ENCODE measurements around the gene PTPRN2. TPM values are rescaled to one million over a fixed set of nuclear protein-coding genes. Genes with fewer than 3 reads are reported as not detected.

Gene PTPRN2
- total RNA-seq, 1 donor from 2014 or later, result 2.4 TPM

DNA sequence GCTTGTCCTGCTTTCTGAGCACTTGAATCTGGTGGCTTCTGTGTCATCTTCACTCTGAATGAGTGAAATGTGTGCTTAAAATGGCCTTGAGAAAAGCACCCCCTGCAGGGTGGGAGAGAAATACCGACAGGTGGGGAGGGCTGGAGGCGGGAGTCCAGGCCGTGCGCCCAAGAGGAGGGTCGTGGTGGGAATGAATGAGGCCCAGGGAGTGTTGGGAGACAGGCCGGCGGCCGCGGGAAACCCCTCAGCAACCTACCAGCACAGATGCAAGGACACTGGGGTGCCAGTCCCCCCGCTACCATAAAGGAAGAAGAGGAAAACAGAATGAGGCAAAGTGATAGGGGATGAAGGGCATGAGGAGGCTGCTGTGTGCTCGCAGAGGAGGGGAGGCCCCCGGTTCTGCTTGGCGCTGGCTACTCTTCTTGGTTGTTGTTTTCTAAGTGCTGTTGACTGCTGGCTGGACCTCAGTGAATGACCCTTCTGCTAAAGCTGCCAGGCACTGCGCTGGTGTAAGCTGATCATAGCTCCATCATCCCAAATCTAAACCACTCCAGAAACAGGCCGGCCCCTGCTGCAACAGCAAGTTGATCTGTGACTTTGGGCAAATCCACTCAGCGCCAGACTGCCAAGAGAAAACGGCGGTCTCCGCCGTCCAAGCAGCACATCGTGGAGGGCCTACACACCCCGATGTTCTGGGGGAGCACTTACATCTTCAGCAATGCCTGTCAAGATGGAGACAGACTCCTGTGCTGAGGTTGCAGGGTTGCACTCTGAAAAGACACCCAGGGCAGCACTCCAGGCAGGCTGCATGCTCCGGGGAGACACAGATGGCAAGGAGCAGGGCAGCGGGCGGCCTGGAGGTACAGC lies 872.3 kb downstream of the PTPRN2 start:
- Histone ChIP-seq H3K4me3 (ENCODE audit: low read depth, low read length) (no peak overlapping the region), H3K27me3 (ENCODE audit: control insufficient read depth, insufficient read depth, low read length) (no peaks in the 10 kb centered on the region), H3K36me3 (ENCODE audit: control insufficient read depth, insufficient read depth, low read length) (no peaks in the 10 kb centered on the region)
- TF ChIP-seq CTCF (IDR thresholded peaks at IDR 0.05; ENCODE audit: insufficient read depth, low read length, poor library complexity, severe bottlenecking), result no peak
- no peak for DNase-seq (ENCODE audit: low read depth)

DNA sequence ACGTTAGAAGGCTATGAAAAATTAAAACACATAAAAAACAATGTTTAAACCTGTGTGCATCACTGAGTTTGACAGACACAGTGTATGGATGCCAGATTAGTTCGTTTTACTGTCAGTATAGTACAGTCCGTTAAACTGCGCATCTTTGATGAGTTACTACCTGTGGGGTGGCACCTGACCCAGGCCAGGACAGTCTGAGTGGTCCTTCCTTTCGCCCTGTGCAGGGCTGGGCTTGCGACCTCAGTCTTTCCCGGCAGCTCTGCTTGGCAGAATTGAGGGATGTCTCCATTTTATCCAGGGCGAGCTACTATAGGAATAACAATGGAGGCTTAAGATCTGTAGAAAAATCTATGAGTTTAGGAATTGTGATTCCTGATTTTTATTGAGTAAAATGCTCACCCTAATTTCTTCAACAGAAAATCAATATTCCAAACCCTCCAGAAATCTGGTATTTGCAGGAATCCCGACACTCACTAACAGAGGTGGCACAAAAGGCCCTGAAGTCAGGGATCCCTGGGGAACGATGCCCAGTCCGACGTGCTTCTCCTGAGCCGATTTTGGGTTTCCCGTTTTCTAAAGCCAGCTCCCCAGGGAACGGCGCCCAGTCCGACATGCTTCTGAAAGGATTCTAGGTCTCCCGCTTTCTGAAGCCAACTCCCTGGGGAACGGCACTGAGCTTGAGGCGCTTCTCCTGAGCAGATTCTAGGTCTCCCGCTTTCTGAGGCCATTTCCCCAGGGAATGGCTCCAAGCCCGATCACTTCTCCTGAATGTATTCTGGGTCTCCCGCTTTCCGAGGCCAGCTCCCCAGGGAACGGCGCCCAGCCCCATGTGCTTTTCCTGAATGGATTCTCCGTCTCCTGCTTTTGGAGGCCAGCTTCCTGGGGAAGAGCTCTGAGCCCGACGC lies 873.2 kb downstream of the PTPRN2 start:
- no peaks in the 10 kb centered on the region for H3K27me3 ChIP-seq (ENCODE audit: control insufficient read depth, insufficient read depth, low read length)
- no peaks in the 10 kb centered on the region for H3K36me3 ChIP-seq (ENCODE audit: control insufficient read depth, insufficient read depth, low read length)
- no peak for DNase-seq (ENCODE audit: low read depth)
- no peak overlapping the region for H3K4me3 ChIP-seq (ENCODE audit: low read depth, low read length)
- no peak for TF ChIP-seq CTCF (IDR thresholded peaks at IDR 0.05; ENCODE audit: insufficient read depth, low read length, poor library complexity, severe bottlenecking)

DNA sequence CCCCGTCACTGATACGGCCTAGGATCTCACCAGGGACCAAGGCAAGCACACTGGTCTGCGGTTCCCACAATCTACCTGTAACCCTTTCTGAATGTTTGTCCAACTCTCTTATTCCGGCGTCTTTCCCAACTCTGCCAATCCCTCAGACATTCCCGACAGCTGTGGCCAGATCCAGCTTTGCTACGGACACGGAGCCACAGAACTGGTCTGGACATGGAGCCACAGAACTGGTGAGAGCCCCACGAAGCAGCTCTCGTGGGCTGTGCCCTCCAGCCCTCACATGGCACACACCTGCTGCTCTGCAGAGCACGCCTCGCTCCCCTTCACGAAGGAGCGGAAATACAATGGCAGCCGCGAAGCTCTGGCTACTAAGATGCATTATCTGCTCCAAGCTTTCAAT lies 874.0 kb downstream of the PTPRN2 start:
- no peaks in the 10 kb centered on the region for H3K36me3 ChIP-seq (ENCODE audit: control insufficient read depth, insufficient read depth, low read length)
- no peaks in the 10 kb centered on the region for H3K27me3 ChIP-seq (ENCODE audit: control insufficient read depth, insufficient read depth, low read length)
- no peak overlapping the region for H3K4me3 ChIP-seq (ENCODE audit: low read depth, low read length)
- TF ChIP-seq CTCF (IDR thresholded peaks at IDR 0.05; ENCODE audit: insufficient read depth, low read length, poor library complexity, severe bottlenecking), result no peak
- no peak for DNase-seq (ENCODE audit: low read depth)

- Histone ChIP-seq H3K4me3 (ENCODE audit: low read depth, low read length) (no peak overlapping the region), H3K36me3 (ENCODE audit: control insufficient read depth, insufficient read depth, low read length) (no peaks in the 10 kb centered on the region), H3K27me3 (ENCODE audit: control insufficient read depth, insufficient read depth, low read length) (no peaks in the 10 kb centered on the region)
- no peak for DNase-seq (ENCODE audit: low read depth)
- TF ChIP-seq CTCF (IDR thresholded peaks at IDR 0.05; ENCODE audit: insufficient read depth, low read length, poor library complexity, severe bottlenecking), result no peak
Observed at GRCh38 chr7:157712666-157713235, 874.9 kb downstream of the PTPRN2 start.

GRCh38 chr7:157711353-157711888 lies 876.2 kb downstream of the PTPRN2 start:
- DNase-seq (ENCODE audit: low read depth), result no peak
- Histone ChIP-seq H3K27me3 (ENCODE audit: control insufficient read depth, insufficient read depth, low read length) (no peaks in the 10 kb centered on the region), H3K36me3 (ENCODE audit: control insufficient read depth, insufficient read depth, low read length) (no peaks in the 10 kb centered on the region), H3K4me3 (ENCODE audit: low read depth, low read length) (no peak overlapping the region)
- TF ChIP-seq CTCF (IDR thresholded peaks at IDR 0.05; ENCODE audit: insufficient read depth, low read length, poor library complexity, severe bottlenecking), result no peak

Measured in kidney epithelial cell (primary cell).